Sigmoid colon (tissue), 4 donors: ENCODE measurements around the gene TIGD7.

ENCODE experiments used
- EP300 ChIP-seq, 4 donors: sonication (generic); formaldehyde crosslinking; IDR thresholded peaks; one replicate each; pipeline ENCODE4 v1.6.1; 2017; ENCODE audit warnings: antibody characterized with exemption in 4 of 4
- POLR2AphosphoS5 ChIP-seq, 4 donors: sonication (generic); formaldehyde crosslinking; IDR thresholded peaks; one replicate each; pipeline ENCODE4 v1.6.1; 2017; ENCODE audit warnings: antibody characterized with exemption in 4 of 4
- TF ChIP-seq, protein P1 (sequence below), 4 experiments: fragments of 450-650 bp in 3 of 4; fragments of 200-600 bp in 1 of 4; IDR thresholded peaks; one replicate each; pipeline ENCODE4 v1.5.1; 2016 to 2019; ENCODE audit warnings: antibody characterized with exemption in 4 of 4, mild to moderate bottlenecking in 3 of 4, moderate library complexity in 2 of 4

DNA sequence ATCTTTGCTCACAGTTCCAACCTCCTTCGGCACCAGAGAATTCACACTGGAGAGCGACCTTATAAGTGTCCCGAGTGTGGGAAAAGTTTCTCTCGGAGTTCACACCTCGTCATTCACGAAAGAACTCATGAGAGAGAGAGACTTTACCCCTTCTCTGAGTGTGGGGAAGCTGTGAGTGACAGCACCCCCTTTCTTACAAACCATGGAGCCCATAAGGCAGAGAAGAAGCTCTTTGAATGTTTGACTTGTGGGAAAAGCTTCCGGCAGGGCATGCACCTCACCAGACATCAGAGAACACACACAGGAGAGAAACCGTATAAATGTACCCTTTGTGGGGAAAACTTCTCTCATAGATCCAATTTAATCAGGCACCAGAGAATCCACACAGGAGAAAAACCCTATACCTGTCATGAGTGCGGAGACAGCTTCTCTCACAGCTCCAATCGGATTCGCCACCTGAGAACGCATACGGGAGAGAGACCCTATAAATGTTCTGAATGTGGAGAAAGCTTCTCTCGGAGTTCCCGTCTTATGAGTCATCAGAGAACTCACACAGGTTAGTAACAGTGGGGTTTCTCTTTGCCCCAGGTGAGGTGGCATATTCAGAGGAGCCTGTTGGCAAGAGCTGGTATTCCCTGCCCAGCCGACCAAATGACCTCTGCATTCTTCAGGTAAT is 15.1 kb downstream of the TIGD7 start:
- TF ChIP-seq, protein P1, sequence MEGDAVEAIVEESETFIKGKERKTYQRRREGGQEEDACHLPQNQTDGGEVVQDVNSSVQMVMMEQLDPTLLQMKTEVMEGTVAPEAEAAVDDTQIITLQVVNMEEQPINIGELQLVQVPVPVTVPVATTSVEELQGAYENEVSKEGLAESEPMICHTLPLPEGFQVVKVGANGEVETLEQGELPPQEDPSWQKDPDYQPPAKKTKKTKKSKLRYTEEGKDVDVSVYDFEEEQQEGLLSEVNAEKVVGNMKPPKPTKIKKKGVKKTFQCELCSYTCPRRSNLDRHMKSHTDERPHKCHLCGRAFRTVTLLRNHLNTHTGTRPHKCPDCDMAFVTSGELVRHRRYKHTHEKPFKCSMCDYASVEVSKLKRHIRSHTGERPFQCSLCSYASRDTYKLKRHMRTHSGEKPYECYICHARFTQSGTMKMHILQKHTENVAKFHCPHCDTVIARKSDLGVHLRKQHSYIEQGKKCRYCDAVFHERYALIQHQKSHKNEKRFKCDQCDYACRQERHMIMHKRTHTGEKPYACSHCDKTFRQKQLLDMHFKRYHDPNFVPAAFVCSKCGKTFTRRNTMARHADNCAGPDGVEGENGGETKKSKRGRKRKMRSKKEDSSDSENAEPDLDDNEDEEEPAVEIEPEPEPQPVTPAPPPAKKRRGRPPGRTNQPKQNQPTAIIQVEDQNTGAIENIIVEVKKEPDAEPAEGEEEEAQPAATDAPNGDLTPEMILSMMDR (IDR thresholded peaks at IDR 0.05) = no peak
- TF ChIP-seq EP300 (IDR thresholded peaks at IDR 0.05) = no peak
- TF ChIP-seq POLR2AphosphoS5 (IDR thresholded peaks at IDR 0.05) = no peak
